HepG2 (cell line): ENCODE measurements around the gene WWP2. TPM values are rescaled to one million over a fixed set of nuclear protein-coding genes. Genes with fewer than 3 reads are reported as not detected.

Source experiments
- HNRNPL ChIP-seq: fragments of 200-400 bp; formaldehyde crosslinking; IDR thresholded peaks from 2 replicates; pipeline ENCODE4 v1.6.1; 2017; ENCODE audit warnings: mild to moderate bottlenecking, low read depth, low read length
- NCOR1 ChIP-seq: fragments of 200-600 bp; sonication (generic); IDR thresholded peaks from 2 replicates; pipeline ENCODE4 v1.7.0; 2017; ENCODE audit warnings: antibody characterized with exemption, low read length, borderline replicate concordance
- NFE2 ChIP-seq: sonication (generic); formaldehyde crosslinking; IDR thresholded peaks from 2 replicates; pipeline ENCODE4 v1.4.0; 2020; ENCODE audit warnings: missing genetic modification reagents
- NFE2L1 ChIP-seq: sonication (generic); formaldehyde crosslinking; IDR thresholded peaks from 2 replicates; pipeline ENCODE4 v1.4.0; 2020; ENCODE audit warnings: missing genetic modification reagents, mild to moderate bottlenecking, borderline replicate concordance
- PREB ChIP-seq: sonication (generic); formaldehyde crosslinking; IDR thresholded peaks from 2 replicates; pipeline ENCODE4 v1.4.0; 2020; ENCODE audit warnings: missing genetic modification reagents
- RXRA ChIP-seq: sonication (generic); formaldehyde crosslinking; IDR thresholded peaks from 2 replicates; pipeline ENCODE4 v1.5.1; 2020; ENCODE audit warnings: missing genetic modification reagents
- SAP130 ChIP-seq: IDR thresholded peaks from 2 replicates; pipeline ENCODE4 v1.6.1; 2016; ENCODE audit warnings: low read depth
- SNAI1 ChIP-seq: sonication (generic); formaldehyde crosslinking; IDR thresholded peaks from 2 replicates; pipeline ENCODE4 v1.5.0; 2020; ENCODE audit warnings: mild to moderate bottlenecking, missing genetic modification reagents, borderline replicate concordance
- SNAPC4 ChIP-seq: sonication (generic); formaldehyde crosslinking; IDR thresholded peaks from 2 replicates; pipeline ENCODE4 v1.4.0; 2020; ENCODE audit warnings: mild to moderate bottlenecking, missing genetic modification reagents
- SYNCRIP ChIP-seq: fragments of 200-400 bp; formaldehyde crosslinking; IDR thresholded peaks from 2 replicates; pipeline ENCODE4 v1.6.1; 2018; ENCODE audit warnings: mild to moderate bottlenecking, low read depth, low read length; ENCODE audit not compliant: insufficient read depth
- TCF7L2 ChIP-seq: IDR thresholded peaks from 2 replicates; pipeline ENCODE4 v1.6.1; 2011; ENCODE audit warnings: mild to moderate bottlenecking, low read depth, low read length, moderate library complexity
- ZBTB20 ChIP-seq: sonication (generic); formaldehyde crosslinking; IDR thresholded peaks from 2 replicates; pipeline ENCODE4 v1.8.1; 2023; ENCODE audit warnings: missing genetic modification reagents, low read depth, mild to moderate bottlenecking, borderline replicate concordance
- ZFP91 ChIP-seq: sonication (generic); formaldehyde crosslinking; IDR thresholded peaks from 2 replicates; pipeline ENCODE4 v1.9.0; 2022; ENCODE audit warnings: missing genetic modification reagents, mild to moderate bottlenecking, borderline replicate concordance
- ZFX ChIP-seq: sonication (generic); formaldehyde crosslinking; IDR thresholded peaks from 2 replicates; pipeline ENCODE4 v1.4.0; 2020; ENCODE audit warnings: mild to moderate bottlenecking, low read depth, missing genetic modification reagents, moderate library complexity
- ZNF607 ChIP-seq: sonication (generic); formaldehyde crosslinking; IDR thresholded peaks from 2 replicates; pipeline ENCODE4 v1.5.1; 2020; ENCODE audit warnings: missing genetic modification reagents, mild to moderate bottlenecking, borderline replicate concordance
- ZNF644 ChIP-seq: IDR thresholded peaks from 2 replicates; pipeline ENCODE4 v1.6.1; 2016; ENCODE audit warnings: low read depth
- ZNF747 ChIP-seq: sonication (generic); formaldehyde crosslinking; IDR thresholded peaks from 2 replicates; pipeline ENCODE4 v1.8.1; 2023; ENCODE audit warnings: missing genetic modification reagents, mild to moderate bottlenecking, borderline replicate concordance
- ZNF776 ChIP-seq: sonication (generic); formaldehyde crosslinking; IDR thresholded peaks from 2 replicates; pipeline ENCODE4 v1.4.0; 2020; ENCODE audit warnings: mild to moderate bottlenecking, missing genetic modification reagents
- polyA plus RNA-seq, 8 experiments: library from polyadenylated mRNA; depleted of rRNA in 3 of 8; stranded (reverse) in 7 of 8; unstranded in 1 of 8; fragments of >200 nt; fragmentation: Illumina TruSeq in 4 of 8; extraction: Trizol in 4 of 8; gene quantifications; 2 replicates each; pipeline versions ENCODE4 v1.2.1 to v1.2.3, GENCODE V29; 2011 to 2016; ENCODE audit warnings: low read depth in 4 of 8, missing spikeins in 1 of 8, mixed read lengths in 1 of 8; ENCODE audit not compliant: insufficient read depth in 1 of 8
- total RNA-seq, 5 experiments: library from RNA; depleted of rRNA; stranded (reverse); fragments of >200 nt; fragmentation: Illumina TruSeq; extraction: Trizol; gene quantifications; 2 replicates each; pipeline ENCODE4 v1.2.3, GENCODE V29; 2016; ENCODE audit warnings: low read depth in 1 of 5
- TF ChIP-seq, protein P1 (sequence below): sonication (generic); IDR thresholded peaks from 2 replicates; pipeline ENCODE4 v1.6.1; 2016; ENCODE audit warnings: low read depth, borderline replicate concordance

WWP2 gene
- total and polyA plus RNA-seq, 2 of the 13 experiments (the other 11 are each of a cell fraction or from before 2014, with no cell fraction given) = 11.4 to 28.2 TPM

- TF ChIP-seq ZFP91 (no peak; the same call in none of the 2 replicates), ZNF607 (CRISPR knock-in tag) (no peak; the same call in none of the 2 replicates), TCF7L2 (no peak), ZBTB20 (CRISPR knock-in tag) (peak; percentile 82; the same call in 1 of the 2 replicates), SAP130 (CRISPR knock-in tag) (peak; percentile 88), ZNF644 (CRISPR knock-in tag) (peak; percentile 86), PREB (CRISPR knock-in tag) (no peak), ZNF747 (CRISPR knock-in tag) (peak; percentile 66; the same call in 1 of the 2 replicates), SNAPC4 (CRISPR knock-in tag) (0 out of 2 replicates have a peak, but pooled peaks have one; percentile 70), ZNF776 (no peak), NFE2L1 (CRISPR knock-in tag) (0 out of 2 replicates have a peak, but pooled peaks have one; percentile 35), RXRA (no peak; the same call in 1 of the 2 replicates), NCOR1 (peak; percentile 97; the same call in 1 of the 2 replicates), HNRNPL (no peak), NFE2 (CRISPR knock-in tag) (no peak), SYNCRIP (no peak), ZFX (CRISPR knock-in tag) (peak; percentile 70), SNAI1 (peak; percentile 77; the same call in 1 of the 2 replicates)
- TF ChIP-seq, protein P1, sequence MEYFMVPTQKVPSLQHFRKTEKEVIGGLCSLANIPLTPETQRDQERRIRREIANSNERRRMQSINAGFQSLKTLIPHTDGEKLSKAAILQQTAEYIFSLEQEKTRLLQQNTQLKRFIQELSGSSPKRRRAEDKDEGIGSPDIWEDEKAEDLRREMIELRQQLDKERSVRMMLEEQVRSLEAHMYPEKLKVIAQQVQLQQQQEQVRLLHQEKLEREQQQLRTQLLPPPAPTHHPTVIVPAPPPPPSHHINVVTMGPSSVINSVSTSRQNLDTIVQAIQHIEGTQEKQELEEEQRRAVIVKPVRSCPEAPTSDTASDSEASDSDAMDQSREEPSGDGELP = peak; percentile 67
Observed at GRCh38 chr16:69822174-69822935, 60.2 kb downstream of the WWP2 start (continued).
